RWPE2 (cell line): ENCODE measurements around the gene LAMC3.

Experiments used
- ATAC-seq: fragments of 200-7000 bp; cut with Tn5 transposase; 3 replicates; pipeline ENCODE4 v1.9.1; 2021; ENCODE audit warnings: low read depth
- DNase-seq: peaks from one replicate; pipeline ENCODE4 v3.0.0-alpha.2; 2020; ENCODE audit warnings: low spot score
- H3K27ac ChIP-seq: fragments of 450-650 bp; 2 replicates; pipeline ENCODE4 v1.5.1; 2017; ENCODE audit warnings: mild to moderate bottlenecking; ENCODE audit not compliant: poor library complexity, severe bottlenecking
- H3K27me3 ChIP-seq: fragments of 250-450 bp; sonication (Bioruptor Pico); 2 replicates; pipeline ENCODE4 v1.5.1; 2021; ENCODE audit warnings: mild to moderate bottlenecking, moderate library complexity; ENCODE audit not compliant: insufficient read depth, poor library complexity, severe bottlenecking
- H3K36me3 ChIP-seq: fragments of 250-450 bp; sonication (Bioruptor Pico); 2 replicates; pipeline ENCODE4 v1.5.1; 2020; ENCODE audit warnings: low read depth, mild to moderate bottlenecking, moderate library complexity
- H3K4me1 ChIP-seq: fragments of 250-450 bp; sonication (Bioruptor Pico); 2 replicates; pipeline ENCODE4 v1.5.1; 2021; ENCODE audit warnings: mild to moderate bottlenecking, moderate library complexity; ENCODE audit not compliant: insufficient read depth, poor library complexity, severe bottlenecking
- H3K4me3 ChIP-seq: fragments of 250-450 bp; sonication (Bioruptor Pico); 2 replicates; pipeline ENCODE4 v1.5.1; 2021; ENCODE audit warnings: mild to moderate bottlenecking, moderate library complexity; ENCODE audit not compliant: severe bottlenecking
- H3K9me3 ChIP-seq: fragments of 250-450 bp; sonication (Bioruptor Pico); 2 replicates; pipeline ENCODE4 v1.5.1; 2021; ENCODE audit warnings: mild to moderate bottlenecking, moderate library complexity; ENCODE audit not compliant: severe bottlenecking
- TF ChIP-seq, protein P1 (sequence below): fragments of 450-650 bp; IDR thresholded peaks from one replicate; pipeline ENCODE4 v1.5.1; 2017; ENCODE audit warnings: mild to moderate bottlenecking, moderate library complexity; ENCODE audit not compliant: poor library complexity, severe bottlenecking

The LAMC3 gene

GRCh38 chr9:131062969-131063368 is 54.0 kb downstream of the LAMC3 start:
- Histone ChIP-seq H3K4me1 (no peaks in the 10 kb centered on the region), H3K27me3 (no peaks in the 10 kb centered on the region), H3K9me3 (peaks cover 9% of the 10 kb centered on the region), H3K36me3 (no peaks in the 10 kb centered on the region), H3K4me3 (no peak overlapping the region), H3K27ac (no peak overlapping the region)
- TF ChIP-seq, protein P1, sequence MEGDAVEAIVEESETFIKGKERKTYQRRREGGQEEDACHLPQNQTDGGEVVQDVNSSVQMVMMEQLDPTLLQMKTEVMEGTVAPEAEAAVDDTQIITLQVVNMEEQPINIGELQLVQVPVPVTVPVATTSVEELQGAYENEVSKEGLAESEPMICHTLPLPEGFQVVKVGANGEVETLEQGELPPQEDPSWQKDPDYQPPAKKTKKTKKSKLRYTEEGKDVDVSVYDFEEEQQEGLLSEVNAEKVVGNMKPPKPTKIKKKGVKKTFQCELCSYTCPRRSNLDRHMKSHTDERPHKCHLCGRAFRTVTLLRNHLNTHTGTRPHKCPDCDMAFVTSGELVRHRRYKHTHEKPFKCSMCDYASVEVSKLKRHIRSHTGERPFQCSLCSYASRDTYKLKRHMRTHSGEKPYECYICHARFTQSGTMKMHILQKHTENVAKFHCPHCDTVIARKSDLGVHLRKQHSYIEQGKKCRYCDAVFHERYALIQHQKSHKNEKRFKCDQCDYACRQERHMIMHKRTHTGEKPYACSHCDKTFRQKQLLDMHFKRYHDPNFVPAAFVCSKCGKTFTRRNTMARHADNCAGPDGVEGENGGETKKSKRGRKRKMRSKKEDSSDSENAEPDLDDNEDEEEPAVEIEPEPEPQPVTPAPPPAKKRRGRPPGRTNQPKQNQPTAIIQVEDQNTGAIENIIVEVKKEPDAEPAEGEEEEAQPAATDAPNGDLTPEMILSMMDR = no peak
- no peak for DNase-seq
- ATAC-seq = no peak

DNA sequence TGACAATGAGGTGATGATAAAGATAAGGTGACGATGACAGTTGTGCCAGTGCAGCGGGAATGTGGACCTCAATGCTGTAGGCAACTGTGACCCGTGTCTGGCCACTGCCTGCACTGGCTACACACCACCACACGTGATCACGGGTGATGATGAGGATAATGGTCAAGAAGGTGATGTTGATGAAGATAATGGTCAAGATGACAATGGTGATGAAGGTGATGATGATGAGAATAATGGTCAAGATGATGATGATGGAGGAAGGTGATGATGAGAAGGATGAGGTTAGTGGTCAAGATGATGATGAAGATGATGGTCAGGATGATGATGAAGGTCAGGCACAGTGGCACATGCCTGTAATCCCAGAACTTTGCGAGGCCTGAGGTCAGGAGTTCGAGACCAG is 56.6 kb downstream of the LAMC3 start:
- peaks cover 8% of the 10 kb centered on the region for H3K9me3 ChIP-seq
- TF ChIP-seq, protein P1 = no peak
- DNase-seq (no peak), ATAC-seq (no peak)
- no peaks in the 10 kb centered on the region for H3K4me1 ChIP-seq
- H3K4me3 ChIP-seq = no peak overlapping the region
- no peaks in the 10 kb centered on the region for H3K36me3 ChIP-seq
- H3K27ac ChIP-seq = no peak overlapping the region
- no peaks in the 10 kb centered on the region for H3K27me3 ChIP-seq

DNA sequence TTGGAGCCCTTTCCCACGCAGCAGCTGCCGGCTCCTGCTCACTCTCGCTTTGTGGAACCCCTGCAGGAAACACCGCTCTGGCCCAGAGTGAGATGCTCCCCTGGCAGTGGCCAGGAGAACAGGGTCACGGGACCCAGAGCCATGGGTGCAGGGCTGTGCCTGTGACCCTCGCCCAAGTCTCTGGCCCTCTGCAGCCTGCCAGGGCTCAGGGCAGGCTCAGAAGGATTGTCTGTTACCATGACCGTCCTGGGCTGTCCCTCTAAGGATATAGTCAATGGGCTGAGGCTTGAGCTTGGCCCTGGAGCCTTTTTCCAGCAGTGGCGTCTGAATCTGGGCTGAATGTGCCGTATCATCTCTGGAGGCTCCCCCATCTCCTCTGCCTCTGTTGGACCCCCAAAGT is 58.7 kb downstream of the LAMC3 start:
- Histone ChIP-seq H3K27me3 (no peaks in the 10 kb centered on the region), H3K9me3 (peaks cover 8% of the 10 kb centered on the region), H3K36me3 (no peaks in the 10 kb centered on the region), H3K4me3 (no peak overlapping the region), H3K4me1 (no peaks in the 10 kb centered on the region), H3K27ac (no peak overlapping the region)
- DNase-seq (no peak), ATAC-seq (no peak)
- TF ChIP-seq, protein P1 = no peak

DNA sequence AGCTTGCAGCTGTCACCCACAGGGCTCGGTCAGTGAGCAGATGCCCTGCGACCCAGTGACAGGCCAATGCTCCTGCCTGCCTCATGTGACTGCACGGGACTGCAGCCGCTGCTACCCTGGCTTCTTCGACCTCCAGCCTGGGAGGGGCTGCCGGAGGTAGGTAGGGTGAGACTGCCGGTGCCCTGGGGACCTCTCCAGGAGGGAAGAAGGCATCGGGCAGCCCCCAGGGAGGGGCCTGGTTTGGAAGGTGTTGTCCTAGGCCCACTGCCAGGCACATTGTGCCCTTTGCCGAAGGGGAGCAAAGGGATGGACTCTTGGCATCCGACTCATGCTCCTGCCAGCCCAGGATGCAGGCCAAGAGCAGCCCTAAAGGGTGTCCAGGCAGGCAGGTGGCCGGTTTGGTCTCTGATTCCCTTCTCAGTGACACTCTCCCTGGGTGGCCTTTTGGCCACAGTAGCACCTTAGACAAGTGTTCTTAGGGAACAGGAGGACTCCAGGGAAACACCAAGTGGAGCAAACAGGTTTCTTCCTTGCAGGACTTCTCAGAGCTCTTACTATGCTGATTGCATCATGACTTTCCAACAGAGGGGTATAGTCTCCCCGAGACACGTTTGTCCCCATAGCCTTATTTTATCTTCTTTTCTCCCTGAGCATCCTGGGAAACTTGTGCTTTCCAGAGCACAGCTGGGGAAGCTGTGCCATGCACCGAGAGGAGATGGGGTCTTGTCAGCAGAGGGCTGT is 59.3 kb downstream of the LAMC3 start:
- H3K4me1 ChIP-seq = no peaks in the 10 kb centered on the region
- no peak overlapping the region for H3K4me3 ChIP-seq
- H3K27ac ChIP-seq = no peak overlapping the region
- H3K9me3 ChIP-seq = peaks cover 8% of the 10 kb centered on the region
- ATAC-seq = no peak
- no peaks in the 10 kb centered on the region for H3K27me3 ChIP-seq
- TF ChIP-seq, protein P1 = no peak
- H3K36me3 ChIP-seq = no peaks in the 10 kb centered on the region
- DNase-seq = no peak

DNA sequence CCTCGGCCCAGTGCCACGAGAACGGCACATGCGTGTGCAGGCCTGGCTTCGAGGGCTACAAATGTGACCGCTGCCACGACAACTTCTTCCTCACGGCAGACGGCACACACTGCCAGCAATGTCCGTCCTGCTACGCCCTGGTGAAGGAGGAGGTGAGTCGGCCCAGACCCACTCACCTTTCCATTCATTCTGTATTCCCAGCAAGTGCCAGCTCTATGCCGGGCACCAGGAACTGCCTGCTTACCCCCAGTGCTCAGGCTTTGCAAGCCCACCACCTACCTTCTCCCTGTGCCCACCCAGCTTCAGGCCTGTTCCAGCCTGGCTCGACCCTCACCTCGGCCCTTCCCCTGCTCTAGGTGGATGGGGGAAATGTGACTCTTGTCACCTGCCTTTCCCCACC is 60.7 kb downstream of the LAMC3 start:
- TF ChIP-seq, protein P1 = no peak
- H3K27ac ChIP-seq = no peak overlapping the region
- no peak for DNase-seq
- no peaks in the 10 kb centered on the region for H3K36me3 ChIP-seq
- ATAC-seq = no peak
- H3K9me3 ChIP-seq = peaks cover 8% of the 10 kb centered on the region
- H3K4me1 ChIP-seq = no peaks in the 10 kb centered on the region
- no peak overlapping the region for H3K4me3 ChIP-seq
- no peaks in the 10 kb centered on the region for H3K27me3 ChIP-seq
